Peyer's patch (tissue), 4 donors: ENCODE measurements around the gene KLHL36. TPM values are rescaled to one million over a fixed set of nuclear protein-coding genes. Genes with fewer than 3 reads are reported as not detected.
"Not testable (repeated sequence)": the region's sequence is repeated elsewhere in the genome, so short reads cannot be mapped to it uniquely, and the experiment has no call there.

Experiments
- DNase-seq, 3 donors: peaks; one replicate each; pipeline ENCODE4 v3.0.0-alpha.2; 2017 to 2019
- H3K27ac ChIP-seq, 4 donors: fragments of 200-600 bp; sonication (generic); one replicate each; pipeline ENCODE4 v1.5.1; 2016 to 2019
- H3K27me3 ChIP-seq, 2 donors: fragments of 200-600 bp; sonication (generic); one replicate each; pipeline ENCODE4 v1.5.1; 2019
- H3K36me3 ChIP-seq, 3 donors: fragments of 200-600 bp; sonication (generic); one replicate each; pipeline ENCODE4 v1.5.1; 2016 to 2019
- H3K4me1 ChIP-seq, 4 donors: fragments of 200-600 bp; sonication (generic); one replicate each; pipeline ENCODE4 v1.5.1; 2016 to 2019
- H3K4me3 ChIP-seq, 4 donors: fragments of 200-600 bp; sonication (generic); 1 replicate in 3 of 4; 2 replicates in 1 of 4; pipeline ENCODE4 v1.5.1; 2016 to 2019; ENCODE audit warnings: mild to moderate bottlenecking in 1 of 4
- H3K9me3 ChIP-seq, 4 donors: fragments of 200-600 bp; sonication (generic); one replicate each; pipeline ENCODE4 v1.5.1; 2016 to 2019; ENCODE audit warnings: mild to moderate bottlenecking in 1 of 4
- CTCF ChIP-seq, 6 experiments: fragments of 450-650 bp in 4 of 6; fragments of 200-600 bp in 2 of 6; sonication (generic) in 1 of 6; IDR thresholded peaks; one replicate each; pipeline ENCODE4 v1.5.1; 2017 to 2019; ENCODE audit warnings: antibody characterized with exemption in 6 of 6, mild to moderate bottlenecking in 3 of 6, moderate library complexity in 1 of 6
- POLR2A ChIP-seq, 2 donors: fragments of 450-650 bp; IDR thresholded peaks; one replicate each; pipeline ENCODE4 v1.5.1; 2017; ENCODE audit warnings: antibody characterized with exemption in 2 of 2, mild to moderate bottlenecking in 2 of 2, moderate library complexity in 2 of 2
- total RNA-seq, 4 donors: library from RNA; depleted of rRNA; stranded (reverse); fragments of >200 nt; gene quantifications; one replicate each; pipeline ENCODE4 v1.1.0, GENCODE V29; 2016

The KLHL36 gene
- total RNA-seq, 4 donors from 2014 or later = 57.8 to 81.4 (median 74.4) TPM

- Histone ChIP-seq H3K9me3 (no peaks in the 10 kb centered on the region), H3K27me3 (no peaks in the 10 kb centered on the region), H3K36me3 (no peaks in the 10 kb centered on the region), H3K27ac (peak overlapping the region in 2 of 4 donors; percentile 84 to 95), H3K4me1 (peaks cover 0 to 39% (median 16%) of the 10 kb centered on the region in 4 donors), H3K4me3 (peak overlapping the region; percentile 61 to 94 (median 86))
- TF ChIP-seq POLR2A (IDR thresholded peaks at IDR 0.05) = no peak
- peak in 2 of 3 donors; percentile 73 to 79 for DNase-seq
Measured at GRCh38 chr16:84616515-84616914, 31.8 kb upstream of the KLHL36 start.

GRCh38 chr16:84617041-84617790, 31.1 kb upstream of the KLHL36 start:
- peaks cover 0 to 39% (median 16%) of the 10 kb centered on the region in 4 donors for H3K4me1 ChIP-seq
- H3K27ac ChIP-seq = peak overlapping the region; percentile 62 to 95 (median 84)
- DNase-seq = peak; percentile 58 to 75 (median 72)
- H3K4me3 ChIP-seq = peak overlapping the region; percentile 61 to 94 (median 86)
- TF ChIP-seq CTCF (IDR thresholded peaks at IDR 0.05) (no peak), POLR2A (IDR thresholded peaks at IDR 0.05) (no peak)
- H3K9me3 ChIP-seq = no peaks in the 10 kb centered on the region
- no peaks in the 10 kb centered on the region for H3K27me3 ChIP-seq
- H3K36me3 ChIP-seq = no peaks in the 10 kb centered on the region

GRCh38 chr16:84617791-84618580, 30.3 kb upstream of the KLHL36 start, which contains the start of gene COTL1:
Gene COTL1, minus strand, starts transcription at chr16:84618078. Its CDS starts 164 bp downstream, at chr16:84617914.
- peak; percentile 96 to 99 (median 98) for DNase-seq

GRCh38 chr16:84618581-84619460, 29.5 kb upstream of the KLHL36 start:
- Histone ChIP-seq H3K27ac (peak overlapping the region in 3 of 4 donors; percentile 23 to 95 (median 46)), H3K4me3 (peak overlapping the region in 1 of 4 donors; percentile 61), H3K4me1 (peaks cover 0 to 37% (median 16%) of the 10 kb centered on the region in 4 donors), H3K27me3 (no peaks in the 10 kb centered on the region), H3K36me3 (no peaks in the 10 kb centered on the region), H3K9me3 (no peaks in the 10 kb centered on the region)
- TF ChIP-seq CTCF (IDR thresholded peaks at IDR 0.05) (no peak), POLR2A (IDR thresholded peaks at IDR 0.05) (no peak)
- peak in 1 of 3 donors; percentile 49 for DNase-seq

More at GRCh38 chr16:84617791-84618580, 30.3 kb upstream of the KLHL36 start, which contains the start of gene COTL1:
- no peaks in the 10 kb centered on the region for H3K36me3 ChIP-seq
- peak within 1 kb of the TSS; percentile 62 to 95 (median 84) for H3K27ac ChIP-seq
- no peaks in the 10 kb centered on the region for H3K9me3 ChIP-seq
- H3K4me1 ChIP-seq = peaks cover 0 to 39% (median 16%) of the 10 kb centered on the region in 4 donors
- TF ChIP-seq CTCF (IDR thresholded peaks at IDR 0.05) (peak in 1 of 6 experiments; percentile 8), POLR2A (IDR thresholded peaks at IDR 0.05) (peak; percentile 16 to 87)
- H3K27me3 ChIP-seq = no peaks in the 10 kb centered on the region
- peak within 1 kb of the TSS; percentile 61 to 94 (median 86) for H3K4me3 ChIP-seq

- DNase-seq = peak in 1 of 3 donors; percentile 28
- H3K9me3 ChIP-seq, H3K27me3 ChIP-seq, H3K36me3 ChIP-seq, H3K27ac ChIP-seq, H3K4me3 ChIP-seq: not testable (repeated sequence)
- peaks cover 0 to 16% (median 3%) of the 10 kb centered on the region in 4 donors for H3K4me1 ChIP-seq
Measured at GRCh38 chr16:84620913-84621312, 27.4 kb upstream of the KLHL36 start.

GRCh38 chr16:84625556-84625955, 22.8 kb upstream of the KLHL36 start:
- no peak overlapping the region for H3K4me3 ChIP-seq
- no peak for DNase-seq
- H3K4me1 ChIP-seq = peaks cover 0 to 4% (median 0%) of the 10 kb centered on the region in 4 donors
- TF ChIP-seq POLR2A (IDR thresholded peaks at IDR 0.05) = no peak
- TF ChIP-seq CTCF (IDR thresholded peaks at IDR 0.05) = no peak
- H3K27me3 ChIP-seq = no peaks in the 10 kb centered on the region
- no peak overlapping the region for H3K27ac ChIP-seq
- no peaks in the 10 kb centered on the region for H3K36me3 ChIP-seq
- H3K9me3 ChIP-seq = no peaks in the 10 kb centered on the region
